ENCODE results near the gene PGA5. TPM values are rescaled to one million over a fixed set of nuclear protein-coding genes. Genes with fewer than 3 reads are reported as not detected.

PGA5 gene
- total and polyA plus RNA-seq, 9 of the 15 experiments (the other 6 are each of a cell fraction or from before 2014, with no cell fraction given) = not detected

DNA sequence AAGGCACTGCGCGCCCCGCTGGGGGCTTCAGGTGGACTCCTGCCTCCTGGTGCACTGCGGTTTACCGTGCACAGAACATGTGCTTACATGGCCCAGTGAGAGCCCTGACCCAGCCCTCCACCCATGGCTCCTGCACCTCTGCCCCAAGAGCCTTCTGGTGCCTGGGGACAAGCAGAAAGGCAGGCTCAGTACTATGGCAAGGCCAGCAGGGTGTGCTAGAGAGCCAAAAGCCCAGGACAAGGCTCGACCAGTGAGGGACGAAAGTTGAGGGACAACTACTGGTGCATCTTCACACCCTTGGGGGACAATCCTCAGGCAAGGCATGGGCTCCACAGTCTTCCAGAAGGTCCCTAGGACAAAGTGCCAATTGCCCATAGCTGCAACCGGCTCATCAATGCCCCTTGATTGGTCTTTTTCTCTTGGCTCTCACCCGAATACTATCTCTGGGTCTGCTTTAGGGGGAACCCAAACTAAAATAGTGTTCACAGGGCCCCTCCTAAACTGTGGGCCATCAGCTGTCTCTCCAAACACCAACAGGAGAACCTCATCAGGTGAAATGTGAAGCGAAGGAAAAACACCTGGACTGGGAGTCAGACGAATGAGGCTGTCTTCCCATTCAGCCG is 13.5 kb downstream of the PGA5 start:
- H3K27ac ChIP-seq (ENCODE audit: extremely low read depth, low read depth, low read length) = no peak overlapping the region
- H3K4me3 ChIP-seq = no peak overlapping the region
- ChIA-PET CTCF (ENCODE audit: low intra/inter-chr PET ratio) (interaction anchor here (1.3 to 3.4 kb wide), 3 partner anchors 80 to 131 kb away, joined by 4 to 39 read pairs (median 5); no protein-coding TSS in a partner anchor), POLR2A (interaction anchor here (0.6 kb wide), 2 partner anchors 94 to 131 kb away, joined by 3 read pairs; no protein-coding TSS in a partner anchor)
- DNase-seq (ENCODE audit: extremely low read depth in 1 of 4, low spot score in 3 of 4) (peak; percentile 80 to 88 (median 86)), FAIRE-seq (peak; percentile 99), ATAC-seq (peak; percentile 97)
- H3K36me3 ChIP-seq (ENCODE audit: control insufficient read depth, insufficient read depth, low read length) = no peaks in the 10 kb centered on the region
- in situ Hi-C loops (cut with MboI) (loop anchor here (5.0 kb wide), 1 partner anchor 133 kb away; no protein-coding TSS in a partner anchor), intact Hi-C loops (cut with micrococcal nuclease) (loop anchor here (1.0 to 5.0 kb wide), 3 partner anchors 48 to 131 kb away; partner anchors contain the start of genes DDB1 and TKFC)
- peaks cover 3 to 17% of the 10 kb centered on the region in 2 experiments; a peak in 3 of 5 replicates for H3K27me3 ChIP-seq (ENCODE audit: control insufficient read depth in 2 of 2, insufficient read depth in 2 of 2, low read length in 2 of 2)
- peaks cover 0 to 13% of the 10 kb centered on the region in 2 experiments; a peak in 2 of 5 replicates for H3K4me1 ChIP-seq (replicated peaks in 1 of 2; ENCODE audit: control insufficient read depth in 2 of 2, insufficient read depth in 2 of 2, low read length in 2 of 2)
- no peaks in the 10 kb centered on the region for H3K9me3 ChIP-seq (replicated peaks; ENCODE audit: control insufficient read depth, insufficient read depth, low read depth, low read length)
- peak overlapping the region; percentile 65; the same call in 1 of the 2 replicates for H2AFZ ChIP-seq (ENCODE audit: low read depth, low read length)
- H4K20me1 ChIP-seq (replicated peaks; ENCODE audit: control insufficient read depth, insufficient read depth, low read length) = no peaks in the 10 kb centered on the region
- no TSS peak for BruUV-seq (replicated peaks)
- no peaks in the 10 kb centered on the region for H3K79me2 ChIP-seq (ENCODE audit: control insufficient read depth, insufficient read depth, low read length)
- 26% methylated on average over 12 of the region's 12 CpGs for WGBS (ENCODE audit: insufficient coverage, low coverage, missing lambda C conversion rate)
- no peaks in the 10 kb centered on the region for H3K9me1 ChIP-seq (ENCODE audit: control insufficient read depth, insufficient read depth, low read length)
- H3K9ac ChIP-seq (ENCODE audit: insufficient read depth in 1 of 2, low read depth in 2 of 2, low read length in 2 of 2) = no peak overlapping the region
- no peak overlapping the region for H3K4me2 ChIP-seq (ENCODE audit: insufficient read depth, low read length)
- no peak for TF ChIP-seq PTTG1 (tag; IDR thresholded peaks at IDR 0.05; ENCODE audit: low read depth)
- no peak for TF ChIP-seq SOX6 (IDR thresholded peaks at IDR 0.05)
- TF ChIP-seq ZSCAN29 (IDR thresholded peaks at IDR 0.05) = no peak
- TF ChIP-seq KDM2B (CRISPR knock-in tag; IDR thresholded peaks at IDR 0.05) = no peak
- no peak for TF ChIP-seq GTF2F1 (IDR thresholded peaks at IDR 0.05; ENCODE audit: low read depth, low read length)
- no peak for TF ChIP-seq KAT8 (IDR thresholded peaks at IDR 0.05; ENCODE audit: low read depth)
- TF ChIP-seq, protein P1, sequence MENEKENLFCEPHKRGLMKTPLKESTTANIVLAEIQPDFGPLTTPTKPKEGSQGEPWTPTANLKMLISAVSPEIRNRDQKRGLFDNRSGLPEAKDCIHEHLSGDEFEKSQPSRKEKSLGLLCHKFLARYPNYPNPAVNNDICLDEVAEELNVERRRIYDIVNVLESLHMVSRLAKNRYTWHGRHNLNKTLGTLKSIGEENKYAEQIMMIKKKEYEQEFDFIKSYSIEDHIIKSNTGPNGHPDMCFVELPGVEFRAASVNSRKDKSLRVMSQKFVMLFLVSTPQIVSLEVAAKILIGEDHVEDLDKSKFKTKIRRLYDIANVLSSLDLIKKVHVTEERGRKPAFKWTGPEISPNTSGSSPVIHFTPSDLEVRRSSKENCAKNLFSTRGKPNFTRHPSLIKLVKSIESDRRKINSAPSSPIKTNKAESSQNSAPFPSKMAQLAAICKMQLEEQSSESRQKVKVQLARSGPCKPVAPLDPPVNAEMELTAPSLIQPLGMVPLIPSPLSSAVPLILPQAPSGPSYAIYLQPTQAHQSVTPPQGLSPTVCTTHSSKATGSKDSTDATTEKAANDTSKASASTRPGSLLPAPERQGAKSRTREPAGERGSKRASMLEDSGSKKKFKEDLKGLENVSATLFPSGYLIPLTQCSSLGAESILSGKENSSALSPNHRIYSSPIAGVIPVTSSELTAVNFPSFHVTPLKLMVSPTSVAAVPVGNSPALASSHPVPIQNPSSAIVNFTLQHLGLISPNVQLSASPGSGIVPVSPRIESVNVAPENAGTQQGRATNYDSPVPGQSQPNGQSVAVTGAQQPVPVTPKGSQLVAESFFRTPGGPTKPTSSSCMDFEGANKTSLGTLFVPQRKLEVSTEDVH (IDR thresholded peaks at IDR 0.05; ENCODE audit: low read depth, partially characterized antibody) = no peak
- TF ChIP-seq, protein P2, sequence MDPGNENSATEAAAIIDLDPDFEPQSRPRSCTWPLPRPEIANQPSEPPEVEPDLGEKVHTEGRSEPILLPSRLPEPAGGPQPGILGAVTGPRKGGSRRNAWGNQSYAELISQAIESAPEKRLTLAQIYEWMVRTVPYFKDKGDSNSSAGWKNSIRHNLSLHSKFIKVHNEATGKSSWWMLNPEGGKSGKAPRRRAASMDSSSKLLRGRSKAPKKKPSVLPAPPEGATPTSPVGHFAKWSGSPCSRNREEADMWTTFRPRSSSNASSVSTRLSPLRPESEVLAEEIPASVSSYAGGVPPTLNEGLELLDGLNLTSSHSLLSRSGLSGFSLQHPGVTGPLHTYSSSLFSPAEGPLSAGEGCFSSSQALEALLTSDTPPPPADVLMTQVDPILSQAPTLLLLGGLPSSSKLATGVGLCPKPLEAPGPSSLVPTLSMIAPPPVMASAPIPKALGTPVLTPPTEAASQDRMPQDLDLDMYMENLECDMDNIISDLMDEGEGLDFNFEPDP (CRISPR knock-in tag; IDR thresholded peaks at IDR 0.05) = no peak
- TF ChIP-seq, protein P3, sequence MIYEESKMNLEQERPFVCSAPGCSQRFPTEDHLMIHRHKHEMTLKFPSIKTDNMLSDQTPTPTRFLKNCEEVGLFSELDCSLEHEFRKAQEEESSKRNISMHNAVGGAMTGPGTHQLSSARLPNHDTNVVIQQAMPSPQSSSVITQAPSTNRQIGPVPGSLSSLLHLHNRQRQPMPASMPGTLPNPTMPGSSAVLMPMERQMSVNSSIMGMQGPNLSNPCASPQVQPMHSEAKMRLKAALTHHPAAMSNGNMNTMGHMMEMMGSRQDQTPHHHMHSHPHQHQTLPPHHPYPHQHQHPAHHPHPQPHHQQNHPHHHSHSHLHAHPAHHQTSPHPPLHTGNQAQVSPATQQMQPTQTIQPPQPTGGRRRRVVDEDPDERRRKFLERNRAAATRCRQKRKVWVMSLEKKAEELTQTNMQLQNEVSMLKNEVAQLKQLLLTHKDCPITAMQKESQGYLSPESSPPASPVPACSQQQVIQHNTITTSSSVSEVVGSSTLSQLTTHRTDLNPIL (CRISPR knock-in tag; IDR thresholded peaks at IDR 0.05) = no peak
- TF ChIP-seq ZNF75A (CRISPR knock-in tag; IDR thresholded peaks at IDR 0.05) = no peak
- peak; percentile 76; the same call in 1 of the 2 replicates for TF ChIP-seq RB1 (IDR thresholded peaks at IDR 0.05; ENCODE audit: low read depth)
- no peak for TF ChIP-seq ADNP (tag; IDR thresholded peaks at IDR 0.05)
- no peak for TF ChIP-seq TBP (optimal IDR thresholded peaks at IDR 0.05; ENCODE audit: low read depth, low read length)
- TF ChIP-seq SIN3B (IDR thresholded peaks at IDR 0.05; ENCODE audit: low read depth) = no peak
- TF ChIP-seq LEF1 (IDR thresholded peaks at IDR 0.05) = no peak
- TF ChIP-seq NR2C1 (IDR thresholded peaks at IDR 0.05) = no peak
- no peak for TF ChIP-seq NR2C1 (tag; IDR thresholded peaks at IDR 0.05)
- no peak for TF ChIP-seq HMG20B (CRISPR knock-in tag; IDR thresholded peaks at IDR 0.05)
- TF ChIP-seq MAZ (CRISPR knock-in tag; conservative IDR thresholded peaks at IDR 0.05 in 1 of 2, IDR thresholded peaks at IDR 0.05 in 1 of 2) = 0 out of 4 replicates have a peak, but pooled peaks of 1 of the 2 experiments have one; percentile 23

Measured in K562 (cell line).